IMR-90 (cell line): ENCODE results near the gene SH3RF3. TPM values are rescaled to one million over a fixed set of nuclear protein-coding genes. Genes with fewer than 3 reads are reported as not detected.

Experiments
- ATAC-seq: fragments of 200-7000 bp; cut with Tn5 transposase; 2 replicates; pipeline ENCODE4 v1.9.1; 2020; ENCODE audit warnings: low read depth, mild to moderate bottlenecking, moderate library complexity
- BruUV-seq: library from RNA; stranded (reverse); fragments of 400-500 nt; replicated peaks from 2 replicates; lab custom pipeline; 2021; lab: Mats Ljungman, UMichigan
- CTCF ChIA-PET: fragments of 300-600 bp; formaldehyde crosslinking; extraction: SDS; loops from one replicate; lab custom pipeline; 2021; ENCODE audit warnings: antibody characterized with exemption; lab: Yijun Ruan, JAX
- POLR2A ChIA-PET: fragments of 300-600 bp; sonication (Branson Sonifier 250); formaldehyde crosslinking; loops from one replicate; lab custom pipeline; 2022; ENCODE audit warnings: antibody characterized with exemption; ENCODE audit not compliant: unreplicated experiment; lab: Charles Lee
- DNase-seq: peaks from one replicate; pipeline ENCODE4 v3.0.0; 2013
- H2AFZ ChIP-seq: replicated peaks from 2 replicates; pipeline ENCODE3; 2013; ENCODE audit warnings: low read length, mild to moderate bottlenecking; ENCODE audit not compliant: poor library complexity
- H2AK5ac ChIP-seq: 2 replicates; pipeline ENCODE4 v1.6.1; 2013; ENCODE audit warnings: low read depth, low read length, inconsistent platforms
- H2AK9ac ChIP-seq: replicated peaks from 2 replicates; pipeline ENCODE3; 2013; ENCODE audit warnings: mild to moderate bottlenecking, low read depth, low read length, moderate library complexity; ENCODE audit not compliant: poor library complexity
- H2BK120ac ChIP-seq: 2 replicates; pipeline ENCODE4 v1.6.1; 2013; ENCODE audit warnings: low read depth, low read length, inconsistent platforms
- H2BK15ac ChIP-seq: 3 replicates; pipeline ENCODE4 v1.6.1; 2013; ENCODE audit warnings: low read depth, low read length, inconsistent platforms
- H2BK20ac ChIP-seq: 2 replicates; pipeline ENCODE4 v1.6.1; 2013; ENCODE audit warnings: low read depth, mild to moderate bottlenecking, inconsistent platforms, low read length, moderate library complexity
- H2BK5ac ChIP-seq: 2 replicates; pipeline ENCODE4 v1.6.1; 2013; ENCODE audit warnings: mild to moderate bottlenecking, low read depth, low read length, inconsistent platforms; ENCODE audit not compliant: poor library complexity, severe bottlenecking
- H3K14ac ChIP-seq: replicated peaks from 2 replicates; pipeline ENCODE4 v1.6.1; 2013; ENCODE audit warnings: low read depth, low read length, inconsistent platforms
- H3K18ac ChIP-seq: 2 replicates; pipeline ENCODE4 v1.6.1; 2013; ENCODE audit warnings: low read depth, low read length, control low read depth
- H3K23ac ChIP-seq: 2 replicates; pipeline ENCODE4 v1.6.1; 2013; ENCODE audit warnings: low read depth, low read length, inconsistent platforms
- H3K27ac ChIP-seq: 2 replicates; pipeline ENCODE4 v1.5.1; 2013; ENCODE audit warnings: mild to moderate bottlenecking, control low read depth, low read length; ENCODE audit not compliant: insufficient read depth
- H3K27me3 ChIP-seq: 2 replicates; pipeline ENCODE4 v1.6.1; 2013; ENCODE audit warnings: low read length; ENCODE audit not compliant: control insufficient read depth, insufficient read depth
- H3K36me3 ChIP-seq: 2 replicates; pipeline ENCODE4 v1.6.1; 2013; ENCODE audit warnings: low read length, mixed read lengths; ENCODE audit not compliant: control insufficient read depth, insufficient read depth
- H3K4ac ChIP-seq: 2 replicates; pipeline ENCODE4 v1.6.1; 2013; ENCODE audit warnings: low read depth, low read length, inconsistent platforms
- H3K4me1 ChIP-seq: 2 replicates; pipeline ENCODE4 v1.6.1; 2013; ENCODE audit warnings: low read length, mixed read lengths; ENCODE audit not compliant: control insufficient read depth, insufficient read depth
- H3K4me2 ChIP-seq: 2 replicates; pipeline ENCODE4 v1.6.1; 2013; ENCODE audit warnings: low read depth, mild to moderate bottlenecking, control low read depth, low read length, moderate library complexity
- H3K4me3 ChIP-seq: 2 replicates; pipeline ENCODE4 v1.5.1; 2013; ENCODE audit warnings: low read depth, mild to moderate bottlenecking, control low read depth, low read length, moderate library complexity; ENCODE audit not compliant: insufficient read depth
- H3K56ac ChIP-seq: 2 replicates; pipeline ENCODE4 v1.6.1; 2013; ENCODE audit warnings: low read length, inconsistent platforms; ENCODE audit not compliant: insufficient read depth; ENCODE audit errors: extremely low read depth
- H3K79me1 ChIP-seq, 2 experiments: 2 replicates each; pipeline ENCODE4 v1.6.1; 2013; ENCODE audit warnings: low read length in 2 of 2, inconsistent platforms in 1 of 2, low read depth in 1 of 2
- H3K9ac ChIP-seq: 2 replicates; pipeline ENCODE4 v1.6.1; 2013; ENCODE audit warnings: low read depth, low read length, control low read depth
- H3K9me1 ChIP-seq: 2 replicates; pipeline ENCODE4 v1.6.1; 2013; ENCODE audit warnings: low read length, inconsistent platforms; ENCODE audit not compliant: insufficient read depth
- H3K9me3 ChIP-seq: 2 replicates; pipeline ENCODE4 v1.6.1; 2013; ENCODE audit warnings: low read length; ENCODE audit not compliant: control insufficient read depth, insufficient read depth
- H4K20me1 ChIP-seq: 2 replicates; pipeline ENCODE4 v1.6.1; 2013; ENCODE audit warnings: low read length, inconsistent platforms; ENCODE audit not compliant: insufficient read depth
- H4K5ac ChIP-seq: 2 replicates; pipeline ENCODE4 v1.6.1; 2013; ENCODE audit warnings: mild to moderate bottlenecking, low read depth, low read length, control low read depth
- H4K8ac ChIP-seq, 2 experiments: 2 replicates each; pipeline ENCODE4 v1.6.1; 2013; ENCODE audit warnings: low read depth in 2 of 2, low read length in 2 of 2, control low read depth in 1 of 2, inconsistent platforms in 1 of 2
- H4K91ac ChIP-seq: 2 replicates; pipeline ENCODE4 v1.6.1; 2013; ENCODE audit warnings: low read depth, low read length, inconsistent platforms; ENCODE audit not compliant: insufficient read depth
- BHLHE40 ChIP-seq: fragments of 150-350 bp; IDR thresholded peaks from 2 replicates; pipeline ENCODE4 v1.6.1; 2016; ENCODE audit warnings: mild to moderate bottlenecking, low read depth, low read length
- CEBPB ChIP-seq: IDR thresholded peaks from 2 replicates; pipeline ENCODE4 v1.6.1; 2012; ENCODE audit warnings: low read depth, low read length, improper control_type of control experiment
- CHD1 ChIP-seq: IDR thresholded peaks from 2 replicates; pipeline ENCODE4 v1.6.1; 2012; ENCODE audit warnings: low read depth, low read length, improper control_type of control experiment
- FOS ChIP-seq: fragments of 150-350 bp; IDR thresholded peaks from 2 replicates; pipeline ENCODE4 v1.6.1; 2016; ENCODE audit warnings: low read depth, low read length
- MAFK ChIP-seq: IDR thresholded peaks from 2 replicates; pipeline ENCODE4 v1.6.1; 2012; ENCODE audit warnings: low read depth, low read length, improper control_type of control experiment
- MAZ ChIP-seq: IDR thresholded peaks from 2 replicates; pipeline ENCODE4 v1.6.1; 2012; ENCODE audit warnings: low read depth, mild to moderate bottlenecking, low read length, improper control_type of control experiment, moderate library complexity, borderline replicate concordance
- MXI1 ChIP-seq: IDR thresholded peaks from 2 replicates; pipeline ENCODE4 v1.6.1; 2012; ENCODE audit warnings: low read depth, mild to moderate bottlenecking, low read length, moderate library complexity, borderline replicate concordance
- NFE2L2 ChIP-seq: fragments of 150-350 bp; IDR thresholded peaks from 2 replicates; pipeline ENCODE4 v1.6.1; 2016; ENCODE audit warnings: low read depth, mild to moderate bottlenecking, low read length
- POLR2A ChIP-seq: IDR thresholded peaks from 2 replicates; pipeline ENCODE4 v1.6.1; 2012; ENCODE audit warnings: mild to moderate bottlenecking, low read depth, low read length
- RAD21 ChIP-seq: IDR thresholded peaks from 2 replicates; pipeline ENCODE4 v1.6.1; 2012; ENCODE audit warnings: low read length, improper control_type of control experiment
- RCOR1 ChIP-seq: IDR thresholded peaks from 2 replicates; pipeline ENCODE4 v1.6.1; 2012; ENCODE audit warnings: mild to moderate bottlenecking, low read length, improper control_type of control experiment; ENCODE audit not compliant: insufficient replicate concordance
- RFX5 ChIP-seq: IDR thresholded peaks from 2 replicates; pipeline ENCODE4 v1.8.0; 2012; ENCODE audit warnings: low read depth, mild to moderate bottlenecking, low read length, moderate library complexity
- SMC3 ChIP-seq: fragments of 150-350 bp; IDR thresholded peaks from 2 replicates; pipeline ENCODE4 v1.6.1; 2016; ENCODE audit warnings: low read depth, mild to moderate bottlenecking, antibody characterized with exemption, low read length, moderate library complexity
- WGBS, 2 experiments: methylation state at CpG; one replicate each; pipeline versions ENCODE4 v1.1.5 to v1.1.7; 2013; ENCODE audit warnings: missing lambda C conversion rate in 2 of 2; ENCODE audit not compliant: insufficient read length in 1 of 2; ENCODE audit errors: extremely low coverage in 2 of 2; 5-methylcytosine and 5-hydroxymethylcytosine counted together
- dilution Hi-C: fragments of 300-500 bp; cut with HindIII; formaldehyde crosslinking; loops from one replicate; pipeline ENCODE4 v1.14.3; 2018; ENCODE audit warnings: low sequenced_read_pairs; ENCODE audit not compliant: unreplicated experiment
- in situ Hi-C: fragments of 300-500 bp; cut with MboI; formaldehyde crosslinking; loops from 3 replicates; pipeline ENCODE4 v1.14.3; 2019; ENCODE audit warnings: low sequenced_read_pairs, inconsistent platforms, mixed read lengths
- intact Hi-C: fragments of 100-400 bp; cut with micrococcal nuclease; formaldehyde crosslinking; loops from 2 replicates; pipeline ENCODE4 v1.10.0; 2022
- polyA plus RNA-seq, 3 experiments: library from polyadenylated mRNA; depleted of rRNA; stranded (reverse); fragments of >200 nt; gene quantifications; 2 replicates each; pipeline ENCODE4 v1.2.3, GENCODE V29; 2012; ENCODE audit warnings: low replicate concordance in 1 of 3
- total RNA-seq: library from RNA; depleted of rRNA; stranded (reverse); fragments of >200 nt; gene quantifications from 2 replicates; pipeline ENCODE4 v1.2.3, GENCODE V29; 2012
- TF ChIP-seq, protein P1 (sequence below): fragments of 150-350 bp; IDR thresholded peaks from 2 replicates; pipeline ENCODE4 v1.6.1; 2016; ENCODE audit warnings: low read depth, mild to moderate bottlenecking, low read length, moderate library complexity, borderline replicate concordance
- TF ChIP-seq, protein P2 (sequence below): conservative IDR thresholded peaks from 2 replicates; pipeline ENCODE4 v1.5.1; 2012; ENCODE audit warnings: mild to moderate bottlenecking, low read depth, low read length, improper control_type of control experiment
- TF ChIP-seq, protein P3 (sequence below): fragments of 150-350 bp; IDR thresholded peaks from 2 replicates; pipeline ENCODE4 v1.6.1; 2017; ENCODE audit warnings: mild to moderate bottlenecking, antibody characterized with exemption, low read length, low read depth

The SH3RF3 gene
- total and polyA plus RNA-seq, 2 of the 4 experiments (the other 2 are of a cell fraction) = 3.4 to 5.3 TPM

DNA sequence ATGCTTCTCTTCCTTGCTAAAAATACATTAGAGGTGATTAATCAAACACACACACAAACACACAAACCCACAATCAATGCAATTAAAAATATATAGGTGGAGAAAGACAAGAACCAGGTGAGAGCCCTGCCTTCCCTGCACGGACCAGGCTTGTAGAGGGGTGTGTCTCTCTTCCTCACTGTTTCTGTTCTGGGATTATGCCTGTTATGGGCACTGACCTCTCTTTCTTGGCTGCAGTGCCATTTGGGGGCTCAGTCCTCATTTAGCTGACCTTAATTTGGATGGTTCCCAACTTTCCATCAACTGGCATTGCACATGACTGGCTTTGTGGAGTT lies 89.8 kb downstream of the SH3RF3 start:
- TF ChIP-seq SMC3 (no peak), MXI1 (no peak), FOS (no peak), RAD21 (no peak), CEBPB (no peak), BHLHE40 (no peak), MAZ (no peak), NFE2L2 (no peak), POLR2A (no peak), CHD1 (no peak), MAFK (no peak), RCOR1 (no peak), RFX5 (no peak)
- TF ChIP-seq, protein P1, sequence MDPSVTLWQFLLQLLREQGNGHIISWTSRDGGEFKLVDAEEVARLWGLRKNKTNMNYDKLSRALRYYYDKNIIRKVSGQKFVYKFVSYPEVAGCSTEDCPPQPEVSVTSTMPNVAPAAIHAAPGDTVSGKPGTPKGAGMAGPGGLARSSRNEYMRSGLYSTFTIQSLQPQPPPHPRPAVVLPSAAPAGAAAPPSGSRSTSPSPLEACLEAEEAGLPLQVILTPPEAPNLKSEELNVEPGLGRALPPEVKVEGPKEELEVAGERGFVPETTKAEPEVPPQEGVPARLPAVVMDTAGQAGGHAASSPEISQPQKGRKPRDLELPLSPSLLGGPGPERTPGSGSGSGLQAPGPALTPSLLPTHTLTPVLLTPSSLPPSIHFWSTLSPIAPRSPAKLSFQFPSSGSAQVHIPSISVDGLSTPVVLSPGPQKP = no peak
- TF ChIP-seq, protein P2, sequence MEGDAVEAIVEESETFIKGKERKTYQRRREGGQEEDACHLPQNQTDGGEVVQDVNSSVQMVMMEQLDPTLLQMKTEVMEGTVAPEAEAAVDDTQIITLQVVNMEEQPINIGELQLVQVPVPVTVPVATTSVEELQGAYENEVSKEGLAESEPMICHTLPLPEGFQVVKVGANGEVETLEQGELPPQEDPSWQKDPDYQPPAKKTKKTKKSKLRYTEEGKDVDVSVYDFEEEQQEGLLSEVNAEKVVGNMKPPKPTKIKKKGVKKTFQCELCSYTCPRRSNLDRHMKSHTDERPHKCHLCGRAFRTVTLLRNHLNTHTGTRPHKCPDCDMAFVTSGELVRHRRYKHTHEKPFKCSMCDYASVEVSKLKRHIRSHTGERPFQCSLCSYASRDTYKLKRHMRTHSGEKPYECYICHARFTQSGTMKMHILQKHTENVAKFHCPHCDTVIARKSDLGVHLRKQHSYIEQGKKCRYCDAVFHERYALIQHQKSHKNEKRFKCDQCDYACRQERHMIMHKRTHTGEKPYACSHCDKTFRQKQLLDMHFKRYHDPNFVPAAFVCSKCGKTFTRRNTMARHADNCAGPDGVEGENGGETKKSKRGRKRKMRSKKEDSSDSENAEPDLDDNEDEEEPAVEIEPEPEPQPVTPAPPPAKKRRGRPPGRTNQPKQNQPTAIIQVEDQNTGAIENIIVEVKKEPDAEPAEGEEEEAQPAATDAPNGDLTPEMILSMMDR = no peak
- TF ChIP-seq, protein P3, sequence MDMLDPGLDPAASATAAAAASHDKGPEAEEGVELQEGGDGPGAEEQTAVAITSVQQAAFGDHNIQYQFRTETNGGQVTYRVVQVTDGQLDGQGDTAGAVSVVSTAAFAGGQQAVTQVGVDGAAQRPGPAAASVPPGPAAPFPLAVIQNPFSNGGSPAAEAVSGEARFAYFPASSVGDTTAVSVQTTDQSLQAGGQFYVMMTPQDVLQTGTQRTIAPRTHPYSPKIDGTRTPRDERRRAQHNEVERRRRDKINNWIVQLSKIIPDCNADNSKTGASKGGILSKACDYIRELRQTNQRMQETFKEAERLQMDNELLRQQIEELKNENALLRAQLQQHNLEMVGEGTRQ = no peak
- Histone ChIP-seq H3K9ac (no peak overlapping the region), H2AK9ac (no peak overlapping the region), H2BK15ac (peak overlapping the region; percentile 23; the same call in 1 of the 3 replicates), H3K56ac (0 out of 2 replicates have a peak overlapping the region, but pooled peaks have one; percentile 7), H3K4me3 (no peak overlapping the region), H2BK120ac (peak overlapping the region; percentile 57; the same call in 1 of the 2 replicates), H3K18ac (no peak overlapping the region), H3K36me3 (no peaks in the 10 kb centered on the region), H4K5ac (0 out of 2 replicates have a peak overlapping the region, but pooled peaks have one; percentile 6), H2AK5ac (peak overlapping the region; percentile 79), H4K8ac (peak overlapping the region in 1 of 2 experiments; percentile 74; a peak in 1 of 4 replicates), H3K9me3 (no peaks in the 10 kb centered on the region; the same call in 1 of the 2 replicates), H2BK20ac (peak overlapping the region; percentile 28; the same call in 1 of the 2 replicates), H3K14ac (peak overlapping the region; percentile 51; the same call in 1 of the 2 replicates), H3K9me1 (peaks cover 41% of the 10 kb centered on the region), H3K4me1 (peaks cover 22% of the 10 kb centered on the region), H4K91ac (peak overlapping the region; percentile 20; the same call in 1 of the 2 replicates), H2AFZ (no peak overlapping the region), H3K23ac (peak overlapping the region; percentile 64), H3K27me3 (no peaks in the 10 kb centered on the region), H3K79me1 (peaks cover 63 to 74% of the 10 kb centered on the region in 2 experiments), H3K4me2 (no peak overlapping the region), H3K4ac (peak overlapping the region; percentile 70), H2BK5ac (no peak overlapping the region), H3K27ac (no peak overlapping the region), H4K20me1 (peaks cover 44% of the 10 kb centered on the region)
- in situ Hi-C loops = loop anchor here (10.0 kb wide), 1 partner anchor 84 kb away; no protein-coding TSS in a partner anchor
- ChIA-PET POLR2A (interaction anchor here (0.7 kb wide), 1 partner anchor 11 kb away, joined by 3 read pairs; no protein-coding TSS in a partner anchor), CTCF (interaction anchor here (0.5 to 1.5 kb wide), 2 partner anchors 23 to 129 kb away, joined by 3 to 4 read pairs; no protein-coding TSS in a partner anchor)
- dilution Hi-C loops = no loop called here
- ATAC-seq = no peak
- BruUV-seq = no TSS peak
- intact Hi-C loops = loop anchor here (5.0 kb wide), 1 partner anchor 46 kb away; no protein-coding TSS in a partner anchor
- no peak for DNase-seq
- 80% methylated on average over 1 of the region's 1 CpG; no CpG with 5 or more reads in 1 of the 2 experiments for WGBS, 2 experiments
